Fibroblast of pulmonary artery (primary cell): ENCODE results near the gene LITAFD.
A peak's percentile ranks its signal among the peaks of the same experiment; 100 is the strongest.

Experiments used
- DNase-seq: peaks from one replicate; pipeline ENCODE4 v3.0.0-alpha.2; 2010; ENCODE audit warnings: low read depth
- H3K4me3 ChIP-seq: replicated peaks from 2 replicates; pipeline ENCODE4 v1.5.1; 2011; ENCODE audit warnings: low read depth, mild to moderate bottlenecking, control low read depth, low read length, moderate library complexity
- TF ChIP-seq, protein P1 (sequence below): IDR thresholded peaks from 2 replicates; pipeline ENCODE4 v1.5.1; 2011; ENCODE audit warnings: mild to moderate bottlenecking, control low read depth, low read length, inconsistent platforms; ENCODE audit errors: missing control alignments

LITAFD gene

DNA sequence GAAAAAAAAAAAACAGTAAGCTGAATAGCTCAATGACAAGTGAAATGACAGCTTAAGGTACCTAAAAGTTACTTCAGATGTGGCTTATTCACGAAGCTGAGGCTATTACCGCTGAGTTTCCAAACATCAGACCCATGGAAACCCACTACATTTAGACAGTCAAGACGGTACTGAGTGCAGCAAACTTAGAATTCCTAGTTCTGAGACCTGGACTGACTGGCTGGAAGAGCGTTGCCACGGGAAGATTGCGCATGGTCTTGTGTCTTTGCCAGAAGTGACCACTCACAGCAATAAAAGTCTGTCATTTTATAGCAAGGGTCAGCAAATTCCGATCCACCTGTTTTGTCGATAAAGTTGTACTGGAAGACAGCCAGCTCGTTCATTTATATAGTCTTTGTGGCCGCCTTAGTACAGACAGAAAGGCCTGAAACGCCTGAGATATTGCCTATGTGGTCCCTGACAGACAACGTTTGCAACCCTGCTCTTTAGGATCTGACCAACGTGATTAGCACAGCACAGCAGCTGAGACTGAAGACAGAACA is 19.2 kb downstream of the LITAFD start:
- TF ChIP-seq, protein P1, sequence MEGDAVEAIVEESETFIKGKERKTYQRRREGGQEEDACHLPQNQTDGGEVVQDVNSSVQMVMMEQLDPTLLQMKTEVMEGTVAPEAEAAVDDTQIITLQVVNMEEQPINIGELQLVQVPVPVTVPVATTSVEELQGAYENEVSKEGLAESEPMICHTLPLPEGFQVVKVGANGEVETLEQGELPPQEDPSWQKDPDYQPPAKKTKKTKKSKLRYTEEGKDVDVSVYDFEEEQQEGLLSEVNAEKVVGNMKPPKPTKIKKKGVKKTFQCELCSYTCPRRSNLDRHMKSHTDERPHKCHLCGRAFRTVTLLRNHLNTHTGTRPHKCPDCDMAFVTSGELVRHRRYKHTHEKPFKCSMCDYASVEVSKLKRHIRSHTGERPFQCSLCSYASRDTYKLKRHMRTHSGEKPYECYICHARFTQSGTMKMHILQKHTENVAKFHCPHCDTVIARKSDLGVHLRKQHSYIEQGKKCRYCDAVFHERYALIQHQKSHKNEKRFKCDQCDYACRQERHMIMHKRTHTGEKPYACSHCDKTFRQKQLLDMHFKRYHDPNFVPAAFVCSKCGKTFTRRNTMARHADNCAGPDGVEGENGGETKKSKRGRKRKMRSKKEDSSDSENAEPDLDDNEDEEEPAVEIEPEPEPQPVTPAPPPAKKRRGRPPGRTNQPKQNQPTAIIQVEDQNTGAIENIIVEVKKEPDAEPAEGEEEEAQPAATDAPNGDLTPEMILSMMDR: no peak
- no peak overlapping the region for H3K4me3 ChIP-seq
- DNase-seq: no peak

DNA sequence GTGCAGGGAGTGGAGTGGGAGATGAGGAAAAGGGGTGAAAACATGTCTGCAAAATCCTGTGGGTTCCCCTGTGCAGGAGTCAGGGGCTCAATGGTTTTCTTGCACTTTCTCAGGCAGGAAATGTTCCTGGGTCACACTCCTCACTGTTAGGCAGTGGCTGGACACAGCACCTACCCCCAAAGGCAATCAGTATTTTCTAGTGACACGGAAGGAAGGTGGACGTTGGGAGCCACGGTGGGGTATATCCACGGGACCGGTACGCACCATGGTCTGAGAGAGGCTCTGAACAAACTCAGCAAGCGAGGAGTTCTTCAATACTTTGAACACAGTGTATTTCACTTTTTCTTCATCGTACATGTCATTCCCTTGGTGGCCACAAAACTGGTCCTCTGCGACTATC is 20.9 kb downstream of the LITAFD start:
- no peak for DNase-seq
- TF ChIP-seq, protein P1: no peak
- H3K4me3 ChIP-seq: no peak overlapping the region

DNA sequence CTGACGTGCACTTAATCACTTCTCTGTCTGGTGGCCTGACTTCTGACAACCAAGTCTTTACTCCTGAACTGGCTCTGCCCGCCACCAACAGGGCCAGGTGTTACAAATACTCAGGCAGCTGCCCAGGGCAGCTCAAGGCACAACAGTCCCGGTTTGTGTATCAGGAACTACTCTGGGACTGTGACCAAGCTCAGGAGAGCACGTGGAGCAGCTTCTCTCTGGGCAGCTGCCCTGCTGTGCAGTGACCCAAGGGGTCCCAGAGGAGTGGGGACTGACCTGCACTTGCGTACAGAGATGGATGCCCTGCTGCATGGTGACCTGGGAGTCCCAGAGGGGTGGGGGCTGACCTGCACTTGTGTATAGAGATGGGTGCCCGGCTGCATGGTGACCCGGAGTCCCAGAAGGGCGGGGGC is 21.9 kb downstream of the LITAFD start:
- TF ChIP-seq, protein P1: no peak
- H3K4me3 ChIP-seq: no peak overlapping the region
- DNase-seq: no peak

DNA sequence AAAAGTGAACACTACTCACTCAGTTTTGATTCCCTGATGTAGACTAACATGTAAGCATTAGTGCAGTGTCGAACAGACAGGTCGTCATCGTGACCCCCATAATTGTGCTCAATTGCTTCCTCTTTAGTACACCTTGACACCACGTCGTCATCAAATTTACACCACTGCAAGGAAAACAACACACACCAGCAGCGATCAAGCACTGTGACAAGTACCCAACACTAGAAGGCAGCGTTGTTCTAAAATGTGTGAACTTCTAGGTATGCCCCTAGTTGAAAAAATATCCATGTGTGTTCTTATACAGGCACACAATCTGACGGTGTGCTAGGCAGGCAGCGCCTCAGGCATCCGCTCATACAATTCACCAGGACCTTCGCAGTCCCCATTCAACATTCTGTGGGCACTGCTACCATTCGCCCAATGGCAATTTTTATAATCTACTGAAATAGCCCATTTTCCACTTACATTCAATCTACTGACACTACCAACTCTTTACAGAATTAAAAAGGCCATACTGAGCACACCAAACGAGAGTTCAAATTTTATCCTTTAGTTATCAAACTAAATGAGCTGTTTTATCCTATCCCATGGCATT is 23.1 kb downstream of the LITAFD start:
- no peak overlapping the region for H3K4me3 ChIP-seq
- TF ChIP-seq, protein P1: peak; percentile 62
- DNase-seq: peak; percentile 66

DNA sequence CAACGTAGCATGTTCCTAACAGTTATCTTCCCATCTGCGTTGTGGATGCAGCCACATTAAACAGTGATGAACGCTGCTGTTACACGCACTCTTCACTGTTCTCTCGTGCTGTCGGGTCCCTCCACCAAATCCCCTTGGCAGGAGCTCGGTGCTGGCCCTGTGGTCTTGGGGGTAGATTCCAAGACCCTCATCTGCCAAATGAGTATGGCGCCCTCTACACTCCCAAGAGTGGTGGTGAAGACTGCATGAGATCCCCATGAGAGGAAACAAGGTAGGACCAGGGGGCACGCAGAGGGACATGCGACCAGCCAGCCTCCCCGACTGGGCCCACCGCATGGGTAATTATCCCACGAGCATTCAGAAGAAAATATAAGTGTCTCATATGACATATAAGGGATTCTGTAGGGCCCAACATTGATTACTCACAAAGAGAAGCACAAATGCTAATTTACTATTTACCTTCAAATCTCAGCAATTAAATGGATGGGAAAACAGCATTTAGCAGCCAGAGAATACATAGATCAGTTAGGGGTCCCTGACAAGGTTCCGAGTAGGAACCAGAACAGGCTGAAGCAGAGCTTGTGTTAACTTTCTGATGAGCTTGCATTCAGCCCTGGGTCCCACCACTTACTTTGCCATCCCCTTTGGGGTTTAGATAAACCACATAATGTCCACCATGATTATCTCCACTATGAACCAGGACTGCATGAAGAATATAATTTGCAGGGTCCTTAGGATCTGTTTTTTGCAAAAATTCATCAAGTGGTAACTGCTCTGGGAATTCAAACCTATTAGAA is 23.8 kb downstream of the LITAFD start:
- no peak overlapping the region for H3K4me3 ChIP-seq
- DNase-seq: no peak
- TF ChIP-seq, protein P1: peak; percentile 40

DNA sequence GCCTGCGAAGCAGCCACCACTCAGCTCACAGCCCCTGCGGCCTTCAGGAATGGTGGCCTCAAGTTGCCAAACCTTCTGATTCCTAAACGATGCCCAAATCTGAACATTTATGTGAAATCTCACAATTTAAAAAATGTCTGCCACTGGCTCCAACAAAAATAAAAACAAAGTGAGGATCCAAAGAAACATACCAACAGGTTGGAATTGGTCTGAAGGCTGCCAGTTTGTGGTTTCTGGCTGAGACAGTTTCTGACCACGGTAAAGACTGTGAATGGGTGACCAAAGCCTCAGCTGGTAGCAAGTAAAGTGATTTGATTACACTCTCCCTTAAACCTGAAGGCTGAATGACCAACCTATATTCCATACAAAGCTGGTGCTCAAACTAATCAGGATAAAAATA is 24.9 kb downstream of the LITAFD start:
- TF ChIP-seq, protein P1: no peak
- H3K4me3 ChIP-seq: no peak overlapping the region
- no peak for DNase-seq
